ENCODE measurements around the gene TPGS2.

GRCh38 chr18:36843199-36843598 lies 14.4 kb upstream of the TPGS2 start:
- no peak for TF ChIP-seq ATF7-NPFF (CRISPR knock-in tag; IDR thresholded peaks at IDR 0.05; ENCODE audit: low read depth)
- no peak for TF ChIP-seq YEATS2 (CRISPR knock-in tag; IDR thresholded peaks at IDR 0.05; ENCODE audit: borderline replicate concordance)
- no peak for TF ChIP-seq ATF6 (CRISPR knock-in tag; conservative IDR thresholded peaks at IDR 0.05)
- no peak for TF ChIP-seq SMARCC2 (IDR thresholded peaks at IDR 0.05)
- no peak for TF ChIP-seq E2F1 (CRISPR knock-in tag; IDR thresholded peaks at IDR 0.05)
